ENCODE data around the gene CEP112. TPM values are rescaled to one million over a fixed set of nuclear protein-coding genes. Genes with fewer than 3 reads are reported as not detected.

The CEP112 gene
- total and polyA plus RNA-seq, 2 donors (not counting 3 experiments of a cell fraction or from before 2014, with no cell fraction given), result 1.5 to 25.3 TPM

DNA sequence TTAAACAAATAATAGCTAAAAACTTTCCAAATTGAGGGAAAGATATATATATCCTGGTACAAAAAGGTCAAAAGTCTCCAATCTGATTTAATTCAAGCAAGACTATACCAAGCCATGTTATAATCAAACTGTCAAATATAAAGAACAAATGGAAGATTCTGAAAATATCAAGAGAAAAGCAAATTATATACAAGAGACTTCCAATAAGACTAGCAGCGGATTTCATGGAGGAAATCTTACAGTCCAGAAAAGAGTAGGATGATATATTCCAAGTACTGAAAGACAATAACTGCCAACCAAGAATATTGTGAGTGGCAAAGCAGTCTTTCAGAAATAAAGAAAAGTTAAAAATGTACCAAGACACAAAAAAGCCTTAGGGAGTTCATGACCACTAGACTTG, 102.2 kb downstream of the CEP112 start:
- Histone ChIP-seq H3K36me3 (ENCODE audit: control insufficient read depth in 2 of 2, extremely low read depth in 1 of 2, insufficient read depth in 2 of 2, low read length in 2 of 2) (no peaks in the 10 kb centered on the region), H3K27me3 (ENCODE audit: control insufficient read depth in 2 of 2, insufficient read depth in 2 of 2, low read length in 2 of 2) (no peaks in the 10 kb centered on the region), H3K9me3 (replicated peaks; ENCODE audit: control insufficient read depth, insufficient read depth, low read length) (no peaks in the 10 kb centered on the region), H3K4me1 (ENCODE audit: control insufficient read depth, extremely low read depth, insufficient read depth, low read length) (peaks cover 2% of the 10 kb centered on the region), H3K4me2 (ENCODE audit: insufficient read depth, low read length) (no peak overlapping the region), H3K79me2 (ENCODE audit: control insufficient read depth, insufficient read depth, low read length) (no peaks in the 10 kb centered on the region), H3K27ac (ENCODE audit: insufficient read depth, low read depth, low read length) (no peak overlapping the region), H2AFZ (ENCODE audit: low read depth, low read length) (no peak overlapping the region), H3K4me3 (replicated peaks in 1 of 3; ENCODE audit: insufficient read depth in 1 of 3, low read depth in 1 of 3, low read length in 3 of 3) (no peak overlapping the region), H3K9ac (replicated peaks; ENCODE audit: extremely low read depth, insufficient read depth, low read length) (no peak overlapping the region), H3K9me1 (replicated peaks; ENCODE audit: control insufficient read depth, extremely low read depth, insufficient read depth, low read length) (no peaks in the 10 kb centered on the region), H4K20me1 (replicated peaks; ENCODE audit: control insufficient read depth, extremely low read depth, insufficient read depth, low read length) (no peaks in the 10 kb centered on the region)
- dilution Hi-C loops (cut with MboI; ENCODE audit: extremely low pct_ligation_motif_present, low sequenced_read_pairs) (no loop called here), intact Hi-C loops (cut with micrococcal nuclease) (no loop called here)
- TF ChIP-seq GATA2 (IDR thresholded peaks at IDR 0.05; ENCODE audit: insufficient read depth, insufficient read length, low read depth, low read length), result no peak
- TF ChIP-seq POLR2AphosphoS5 (IDR thresholded peaks at IDR 0.05; ENCODE audit: insufficient read depth, low read depth, low read length), result no peak
- no peak for TF ChIP-seq MAX (IDR thresholded peaks at IDR 0.05; ENCODE audit: insufficient read depth, insufficient read length)
- no peak for TF ChIP-seq FOS (IDR thresholded peaks at IDR 0.05; ENCODE audit: borderline replicate concordance, insufficient read depth, low read length)
- no peak for TF ChIP-seq EZH2 (IDR thresholded peaks at IDR 0.05; ENCODE audit: borderline replicate concordance, low read depth, low read length, severe bottlenecking)
- no peak for TF ChIP-seq MYC (IDR thresholded peaks at IDR 0.05; ENCODE audit: low read depth, low read length)
- TF ChIP-seq, protein P1, sequence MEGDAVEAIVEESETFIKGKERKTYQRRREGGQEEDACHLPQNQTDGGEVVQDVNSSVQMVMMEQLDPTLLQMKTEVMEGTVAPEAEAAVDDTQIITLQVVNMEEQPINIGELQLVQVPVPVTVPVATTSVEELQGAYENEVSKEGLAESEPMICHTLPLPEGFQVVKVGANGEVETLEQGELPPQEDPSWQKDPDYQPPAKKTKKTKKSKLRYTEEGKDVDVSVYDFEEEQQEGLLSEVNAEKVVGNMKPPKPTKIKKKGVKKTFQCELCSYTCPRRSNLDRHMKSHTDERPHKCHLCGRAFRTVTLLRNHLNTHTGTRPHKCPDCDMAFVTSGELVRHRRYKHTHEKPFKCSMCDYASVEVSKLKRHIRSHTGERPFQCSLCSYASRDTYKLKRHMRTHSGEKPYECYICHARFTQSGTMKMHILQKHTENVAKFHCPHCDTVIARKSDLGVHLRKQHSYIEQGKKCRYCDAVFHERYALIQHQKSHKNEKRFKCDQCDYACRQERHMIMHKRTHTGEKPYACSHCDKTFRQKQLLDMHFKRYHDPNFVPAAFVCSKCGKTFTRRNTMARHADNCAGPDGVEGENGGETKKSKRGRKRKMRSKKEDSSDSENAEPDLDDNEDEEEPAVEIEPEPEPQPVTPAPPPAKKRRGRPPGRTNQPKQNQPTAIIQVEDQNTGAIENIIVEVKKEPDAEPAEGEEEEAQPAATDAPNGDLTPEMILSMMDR (IDR thresholded peaks at IDR 0.05; ENCODE audit: extremely low read depth in 1 of 2, insufficient read depth in 1 of 2, low read depth in 1 of 2, low read length in 2 of 2), result no peak
- no peak for TF ChIP-seq JUN (IDR thresholded peaks at IDR 0.05; ENCODE audit: borderline replicate concordance, insufficient read depth, insufficient read length, low read depth)
- TF ChIP-seq POLR2A (IDR thresholded peaks at IDR 0.05; ENCODE audit: low read depth, low read length), result no peak
- no peak for DNase-seq (ENCODE audit: low read depth, low spot score)
- CTCF ChIA-PET, result interaction anchor here (1.3 kb wide), 1 partner anchor 13 kb away, joined by 4 read pairs; no protein-coding TSS in a partner anchor
- no peak for FAIRE-seq
- BruUV-seq (replicated peaks), result no TSS peak
- POLR2A ChIA-PET, result no interaction called here

Measured in endothelial cell of umbilical vein (primary cell).